K562 (cell line): ENCODE results near the gene SLC39A9. TPM values are rescaled to one million over a fixed set of nuclear protein-coding genes. Genes with fewer than 3 reads are reported as not detected.

ENCODE experiments used
- CHD1 ChIP-seq: fragments of 200-600 bp; sonication (generic); IDR thresholded peaks from one replicate; pipeline ENCODE4 v1.6.1; 2012; ENCODE audit warnings: mild to moderate bottlenecking, moderate library complexity, low read length, inconsistent platforms
- DACH1 ChIP-seq: fragments of 450-650 bp; IDR thresholded peaks from 2 replicates; pipeline ENCODE4 v1.6.1; 2018; ENCODE audit not compliant: partially characterized antibody
- EWSR1 ChIP-seq: fragments of 450-650 bp; IDR thresholded peaks from 2 replicates; pipeline ENCODE4 v1.6.1; 2018; ENCODE audit warnings: borderline replicate concordance, mild to moderate bottlenecking, low read depth, moderate library complexity; ENCODE audit not compliant: partially characterized antibody
- MCM3 ChIP-seq: fragments of 450-650 bp; IDR thresholded peaks from 2 replicates; pipeline ENCODE4 v1.6.1; 2016
- MLX ChIP-seq, 2 experiments: fragments of 450-650 bp in 1 of 2; sonication (generic) in 1 of 2; formaldehyde crosslinking; conservative IDR thresholded peaks; 2 replicates each; pipeline versions ENCODE4 v1.4.0 to v1.8.1; 2020 to 2022; ENCODE audit warnings: mild to moderate bottlenecking in 1 of 2, missing genetic modification reagents in 1 of 2
- NFIC ChIP-seq: fragments of 450-650 bp; IDR thresholded peaks from 2 replicates; pipeline ENCODE4 v1.6.1; 2017; ENCODE audit warnings: mild to moderate bottlenecking, inconsistent platforms
- PRDM10 ChIP-seq: fragments of 450-650 bp; IDR thresholded peaks from 2 replicates; pipeline ENCODE4 v1.6.1; 2018; ENCODE audit not compliant: partially characterized antibody
- RERE ChIP-seq: sonication (generic); formaldehyde crosslinking; IDR thresholded peaks from 2 replicates; pipeline ENCODE4 v1.8.0; 2023; ENCODE audit warnings: missing genetic modification reagents, mild to moderate bottlenecking, borderline replicate concordance
- RFX1 ChIP-seq: fragments of 450-650 bp; IDR thresholded peaks from 2 replicates; pipeline ENCODE4 v1.6.1; 2016; ENCODE audit warnings: mild to moderate bottlenecking, moderate library complexity
- SP2 ChIP-seq: IDR thresholded peaks from 2 replicates; pipeline ENCODE4 v1.6.1; 2011; ENCODE audit warnings: mild to moderate bottlenecking, low read depth, low read length, moderate library complexity; ENCODE audit not compliant: poor library complexity, severe bottlenecking; ENCODE audit errors: extremely low read depth
- SPI1 ChIP-seq: IDR thresholded peaks from 2 replicates; pipeline ENCODE4 v1.6.1; 2011; ENCODE audit warnings: low read depth, low read length, control low read depth, borderline replicate concordance
- TAF1 ChIP-seq: IDR thresholded peaks from 2 replicates; pipeline ENCODE4 v1.6.1; 2011; ENCODE audit warnings: mild to moderate bottlenecking, low read length, moderate library complexity; ENCODE audit not compliant: insufficient read depth, control insufficient read depth, severe bottlenecking; ENCODE audit errors: extremely low read depth
- TBL1XR1 ChIP-seq, 2 experiments: IDR thresholded peaks; 2 replicates each; pipeline ENCODE4 v1.6.1; 2012; ENCODE audit warnings: improper control_type of control experiment in 2 of 2, low read length in 2 of 2, mild to moderate bottlenecking in 1 of 2
- WHSC1 ChIP-seq: IDR thresholded peaks from one replicate; pipeline ENCODE4 v1.6.1; 2012; ENCODE audit warnings: low read length, control low read depth, inconsistent platforms
- ZNF197 ChIP-seq: fragments of 200-800 bp; sonication (Bioruptor generic); IDR thresholded peaks from 2 replicates; pipeline ENCODE4 v1.6.1; 2016; ENCODE audit warnings: low read depth, missing genetic modification characterization, missing compliant biosample characterization
- polyA plus RNA-seq, 8 experiments: library from polyadenylated mRNA; depleted of rRNA in 4 of 8; stranded (reverse) in 5 of 8; unstranded in 3 of 8; fragments of >200 nt; fragmentation: Nextera tagmentation in 2 of 8; fragmentation: Illumina TruSeq in 1 of 8; extraction: Ambion mirVana in 2 of 8; extraction: Trizol in 1 of 8; gene quantifications; 2 replicates each; pipeline versions ENCODE4 v1.2.1 to v1.2.3, GENCODE V29; 2011 to 2014; ENCODE audit warnings: inconsistent platforms in 1 of 8, missing spikeins in 1 of 8
- total RNA-seq, 7 experiments: library from RNA; depleted of rRNA in 6 of 7; stranded (reverse); fragments of >200 nt in 6 of 7; fragmentation: Illumina TruSeq in 2 of 7; extraction: Trizol in 2 of 7; gene quantifications; 2 replicates each; pipeline versions ENCODE4 v1.2.1 to v1.2.3, GENCODE V29; 2011 to 2021; ENCODE audit warnings: low replicate concordance in 1 of 7

The SLC39A9 gene
- total and polyA plus RNA-seq, 9 of the 15 experiments (the other 6 are each of a cell fraction or from before 2014, with no cell fraction given): 18.4 to 66.0 (median 32.5) TPM

GRCh38 chr14:69398053-69398817 lies at the start of gene SLC39A9, which contains the start of gene ERH (continued):
- no peak for TF ChIP-seq NFIC
- TF ChIP-seq SP2: peak; percentile 50
- TF ChIP-seq MCM3: no peak
- no peak for TF ChIP-seq WHSC1
- TF ChIP-seq CHD1: no peak
- peak in 1 of 2 experiments; percentile 33; a peak in 1 of 4 replicates for TF ChIP-seq TBL1XR1 (IDR thresholded peaks at IDR 0.05; ENCODE audit: low read length in 2 of 2)
- no peak for TF ChIP-seq PRDM10
- peak; percentile 76 for TF ChIP-seq TAF1
- TF ChIP-seq RERE (CRISPR knock-in tag): no peak
- TF ChIP-seq DACH1: no peak
- peak; percentile 58; the same call in 1 of the 2 replicates for TF ChIP-seq SPI1
- TF ChIP-seq EWSR1: no peak
- no peak for TF ChIP-seq RFX1
- peak; percentile 90 for TF ChIP-seq ZNF197 (CRISPR knock-in tag)
- TF ChIP-seq MLX (CRISPR knock-in tag; conservative IDR thresholded peaks at IDR 0.05): no peak
